Breast epithelium (tissue), 4 donors: ENCODE data around the gene TTC27. TPM values are rescaled to one million over a fixed set of nuclear protein-coding genes. Genes with fewer than 3 reads are reported as not detected.

Experiments used
- DNase-seq, 2 donors: peaks; one replicate each; pipeline ENCODE4 v3.0.0-alpha.2; 2019; ENCODE audit warnings: low spot score in 2 of 2
- H3K27ac ChIP-seq, 2 donors: fragments of 200-600 bp; sonication (generic) in 1 of 2; one replicate each; pipeline ENCODE4 v1.5.1; 2016 to 2019; ENCODE audit warnings: mild to moderate bottlenecking in 1 of 2
- H3K27me3 ChIP-seq, 2 donors: fragments of 200-600 bp; sonication (generic) in 1 of 2; one replicate each; pipeline versions ENCODE4 v1.5.1 to v1.6.0; 2017 to 2019; ENCODE audit warnings: control low read depth in 1 of 2, mild to moderate bottlenecking in 1 of 2
- H3K36me3 ChIP-seq: fragments of 200-600 bp; one replicate; pipeline ENCODE4 v1.5.1; 2019
- H3K4me1 ChIP-seq, 2 donors: fragments of 200-600 bp; sonication (generic); one replicate each; pipeline ENCODE4 v1.5.1; 2016 to 2019; ENCODE audit warnings: control low read depth in 1 of 2
- H3K4me3 ChIP-seq, 3 donors: fragments of 200-600 bp; sonication (generic); 1 replicate in 2 of 3; 2 replicates in 1 of 3; pipeline ENCODE4 v1.5.1; 2016 to 2019; ENCODE audit warnings: mild to moderate bottlenecking in 3 of 3, moderate library complexity in 2 of 3
- H3K9me3 ChIP-seq, 2 donors: fragments of 200-600 bp; sonication (generic) in 1 of 2; one replicate each; pipeline ENCODE4 v1.5.1; 2016 to 2019; ENCODE audit warnings: control low read depth in 1 of 2
- POLR2A ChIP-seq: fragments of 450-650 bp; IDR thresholded peaks from one replicate; pipeline ENCODE4 v1.6.1; 2016; ENCODE audit warnings: antibody characterized with exemption, mild to moderate bottlenecking, moderate library complexity
- POLR2AphosphoS5 ChIP-seq, 3 donors: sonication (generic); formaldehyde crosslinking; IDR thresholded peaks; one replicate each; pipeline ENCODE4 v1.6.1; 2017; ENCODE audit warnings: antibody characterized with exemption in 3 of 3
- intact Hi-C: fragments of 100-400 bp; cut with DNase I; formaldehyde crosslinking; loops from one replicate; pipeline ENCODE4 v1.15.1; 2023; ENCODE audit warnings: low total_unique reads
- total RNA-seq, 3 donors: library from RNA; depleted of rRNA; stranded (reverse); fragments of >200 nt; gene quantifications; one replicate each; pipeline ENCODE4 v1.1.0, GENCODE V29; 2016
- TF ChIP-seq, protein P1 (sequence below), 3 donors: fragments of 450-650 bp; IDR thresholded peaks; one replicate each; pipeline ENCODE4 v1.5.1; 2016 to 2017; ENCODE audit warnings: antibody characterized with exemption in 3 of 3, mild to moderate bottlenecking in 3 of 3, moderate library complexity in 3 of 3

The TTC27 gene
- total RNA-seq, 3 donors from 2014 or later: 16.5 to 29.6 (median 19.0) TPM

DNA sequence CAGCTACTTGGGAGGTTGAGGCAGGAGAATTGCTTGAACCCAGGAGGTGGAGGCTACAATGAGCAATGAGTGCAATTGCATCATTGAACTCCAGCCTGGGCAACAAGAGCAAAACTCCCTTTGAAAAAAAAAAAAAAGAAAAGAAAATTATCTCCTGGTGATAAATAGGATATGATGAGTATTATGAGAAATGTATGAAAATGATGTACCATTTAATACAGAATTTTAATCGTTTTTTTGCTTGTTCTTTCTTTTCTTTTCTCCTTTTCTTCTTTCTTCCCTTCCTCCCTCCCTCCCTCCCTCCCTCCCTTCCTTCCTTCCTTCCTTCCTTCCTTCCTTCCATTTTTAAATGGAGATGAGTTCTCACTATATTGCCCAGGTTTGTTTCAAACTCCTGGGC is 40.4 kb downstream of the TTC27 start:
- intact Hi-C loops: no loop called here
- Histone ChIP-seq H3K27ac (no peak overlapping the region), H3K9me3 (no peaks in the 10 kb centered on the region), H3K27me3 (no peaks in the 10 kb centered on the region), H3K36me3 (peaks cover 4% of the 10 kb centered on the region), H3K4me3 (no peak overlapping the region), H3K4me1 (no peaks in the 10 kb centered on the region)
- TF ChIP-seq POLR2AphosphoS5 (IDR thresholded peaks at IDR 0.05) (no peak), POLR2A (no peak)
- TF ChIP-seq, protein P1, sequence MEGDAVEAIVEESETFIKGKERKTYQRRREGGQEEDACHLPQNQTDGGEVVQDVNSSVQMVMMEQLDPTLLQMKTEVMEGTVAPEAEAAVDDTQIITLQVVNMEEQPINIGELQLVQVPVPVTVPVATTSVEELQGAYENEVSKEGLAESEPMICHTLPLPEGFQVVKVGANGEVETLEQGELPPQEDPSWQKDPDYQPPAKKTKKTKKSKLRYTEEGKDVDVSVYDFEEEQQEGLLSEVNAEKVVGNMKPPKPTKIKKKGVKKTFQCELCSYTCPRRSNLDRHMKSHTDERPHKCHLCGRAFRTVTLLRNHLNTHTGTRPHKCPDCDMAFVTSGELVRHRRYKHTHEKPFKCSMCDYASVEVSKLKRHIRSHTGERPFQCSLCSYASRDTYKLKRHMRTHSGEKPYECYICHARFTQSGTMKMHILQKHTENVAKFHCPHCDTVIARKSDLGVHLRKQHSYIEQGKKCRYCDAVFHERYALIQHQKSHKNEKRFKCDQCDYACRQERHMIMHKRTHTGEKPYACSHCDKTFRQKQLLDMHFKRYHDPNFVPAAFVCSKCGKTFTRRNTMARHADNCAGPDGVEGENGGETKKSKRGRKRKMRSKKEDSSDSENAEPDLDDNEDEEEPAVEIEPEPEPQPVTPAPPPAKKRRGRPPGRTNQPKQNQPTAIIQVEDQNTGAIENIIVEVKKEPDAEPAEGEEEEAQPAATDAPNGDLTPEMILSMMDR (IDR thresholded peaks at IDR 0.05): no peak
- DNase-seq: no peak

DNA sequence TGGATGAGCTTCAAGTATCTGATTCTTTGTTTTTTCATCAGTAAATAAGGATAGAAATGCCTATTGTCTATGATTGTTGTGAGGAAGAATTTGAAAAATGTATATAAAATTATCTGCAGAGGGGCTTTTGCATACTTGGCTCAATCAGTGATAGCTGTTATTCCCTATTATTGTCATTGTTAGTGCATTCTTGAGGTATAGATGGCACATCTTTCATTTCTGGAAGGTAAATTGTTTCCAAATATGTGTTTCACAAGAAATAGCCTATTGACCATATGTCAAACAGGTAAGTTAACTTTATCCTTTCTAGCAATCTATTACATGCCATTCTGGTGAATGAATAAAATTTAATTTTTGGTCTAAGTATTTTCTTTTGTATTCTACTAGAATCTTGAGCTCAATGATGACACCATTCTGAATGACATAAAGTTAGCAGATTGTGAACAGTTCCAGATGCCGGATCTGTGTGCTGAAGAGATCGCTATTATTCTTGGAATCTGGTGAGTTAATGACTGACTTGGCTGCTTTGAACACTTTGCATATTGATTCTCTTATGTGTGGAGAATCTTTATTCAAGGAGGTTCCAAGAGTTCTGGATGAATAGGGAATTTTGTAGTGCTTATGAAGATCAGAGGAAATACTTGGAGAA is 44.2 kb downstream of the TTC27 start:
- H3K9me3 ChIP-seq: no peaks in the 10 kb centered on the region
- H3K4me1 ChIP-seq: no peaks in the 10 kb centered on the region
- TF ChIP-seq, protein P1 (IDR thresholded peaks at IDR 0.05): no peak
- TF ChIP-seq POLR2AphosphoS5 (IDR thresholded peaks at IDR 0.05) (no peak), POLR2A (no peak)
- intact Hi-C loops: no loop called here
- DNase-seq: no peak
- H3K27me3 ChIP-seq: no peaks in the 10 kb centered on the region
- peaks cover 4% of the 10 kb centered on the region for H3K36me3 ChIP-seq
- H3K27ac ChIP-seq: no peak overlapping the region
- H3K4me3 ChIP-seq: no peak overlapping the region

DNA sequence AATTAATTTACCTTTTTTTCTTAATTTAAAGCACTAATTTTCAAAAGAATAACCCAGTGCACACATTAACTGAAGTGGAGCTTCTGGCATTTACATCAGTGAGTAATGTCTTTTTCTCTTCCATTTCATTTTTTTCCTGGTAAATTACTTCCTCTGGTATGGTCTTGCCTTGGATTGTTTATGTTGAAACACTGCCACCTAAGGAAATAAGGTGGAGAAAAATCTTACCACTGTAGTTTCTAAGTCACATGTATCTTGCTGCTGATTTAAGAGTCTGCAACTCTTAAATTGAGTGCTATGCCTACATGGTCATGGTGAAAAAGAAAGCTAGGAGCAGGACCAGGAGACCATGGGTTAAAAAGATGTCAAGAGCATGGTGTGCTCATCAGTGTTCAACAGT is 51.0 kb downstream of the TTC27 start:
- no peaks in the 10 kb centered on the region for H3K27me3 ChIP-seq
- DNase-seq: no peak
- no peaks in the 10 kb centered on the region for H3K36me3 ChIP-seq
- H3K4me3 ChIP-seq: no peak overlapping the region
- TF ChIP-seq POLR2AphosphoS5 (IDR thresholded peaks at IDR 0.05) (no peak), POLR2A (no peak)
- TF ChIP-seq, protein P1 (IDR thresholded peaks at IDR 0.05): no peak
- intact Hi-C loops: no loop called here
- H3K4me1 ChIP-seq: no peaks in the 10 kb centered on the region
- no peak overlapping the region for H3K27ac ChIP-seq
- no peaks in the 10 kb centered on the region for H3K9me3 ChIP-seq

DNA sequence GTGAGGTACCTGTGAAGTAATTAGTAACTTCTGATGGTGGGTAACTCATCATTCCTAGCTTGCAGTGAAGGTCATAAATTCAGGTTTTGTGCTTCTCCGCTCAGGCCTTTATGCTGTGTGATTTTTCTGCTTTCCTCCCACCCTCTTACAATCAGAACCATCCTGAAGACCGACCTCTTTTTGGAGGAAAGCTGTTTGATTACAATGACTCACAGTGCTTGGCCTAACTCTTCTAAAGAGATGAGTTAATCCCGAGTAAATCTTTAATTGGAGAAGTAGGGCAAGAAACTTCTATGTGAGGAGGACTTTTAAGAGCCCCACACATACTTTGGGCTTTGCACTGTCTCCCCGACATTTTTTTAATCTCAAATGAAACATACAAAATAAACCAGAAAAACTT is 53.1 kb downstream of the TTC27 start:
- H3K27me3 ChIP-seq: no peaks in the 10 kb centered on the region
- no peak overlapping the region for H3K27ac ChIP-seq
- H3K36me3 ChIP-seq: no peaks in the 10 kb centered on the region
- no peak overlapping the region for H3K4me3 ChIP-seq
- intact Hi-C loops: no loop called here
- no peak for DNase-seq
- TF ChIP-seq, protein P1 (IDR thresholded peaks at IDR 0.05): no peak
- TF ChIP-seq POLR2AphosphoS5 (IDR thresholded peaks at IDR 0.05): no peak
- no peaks in the 10 kb centered on the region for H3K4me1 ChIP-seq
- no peaks in the 10 kb centered on the region for H3K9me3 ChIP-seq

DNA sequence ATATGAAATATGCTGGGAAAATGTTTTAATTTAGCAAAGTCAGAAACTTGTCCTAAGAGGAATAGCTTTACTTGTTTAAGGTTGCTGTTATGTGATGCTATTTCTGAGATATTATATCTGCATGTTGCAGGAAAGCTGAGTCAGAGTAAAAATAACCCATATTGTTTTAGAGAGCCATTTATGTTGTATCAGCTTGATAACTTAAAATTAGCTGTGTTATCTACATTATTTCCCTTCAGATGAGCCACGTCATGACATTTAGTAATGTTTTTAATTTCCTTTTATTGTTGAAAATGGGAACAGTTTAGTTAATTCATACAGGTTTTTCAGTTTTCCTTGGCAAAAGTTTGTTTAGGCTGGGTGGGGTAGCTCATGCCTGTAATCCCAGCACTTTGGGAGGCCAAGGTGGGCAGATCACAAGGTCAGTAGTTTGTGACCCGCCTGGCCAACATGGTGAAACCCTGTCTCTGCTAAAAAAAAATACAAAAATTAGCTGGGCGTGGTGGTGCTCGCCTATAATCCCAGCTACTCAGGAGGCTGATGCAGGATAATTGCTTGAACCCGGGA is 55.8 kb downstream of the TTC27 start:
- Histone ChIP-seq H3K36me3 (no peaks in the 10 kb centered on the region), H3K27me3 (no peaks in the 10 kb centered on the region), H3K4me3 (no peak overlapping the region), H3K27ac (no peak overlapping the region), H3K9me3 (no peaks in the 10 kb centered on the region), H3K4me1 (no peaks in the 10 kb centered on the region)
- intact Hi-C loops: no loop called here
- DNase-seq: no peak
- TF ChIP-seq POLR2AphosphoS5 (IDR thresholded peaks at IDR 0.05) (no peak), POLR2A (no peak)
- TF ChIP-seq, protein P1 (IDR thresholded peaks at IDR 0.05): no peak
